RKO (cell line): ENCODE results near the gene MEMO1.
"Not testable (repeated sequence)": the region's sequence is repeated elsewhere in the genome, so short reads cannot be mapped to it uniquely, and the experiment has no call there.

ENCODE experiments used
- DNase-seq: peaks from one replicate; pipeline ENCODE4 v3.0.0-alpha.2; 2016; ENCODE audit warnings: low spot score

MEMO1 gene

GRCh38 chr2:31907491-31907890 is 103.3 kb downstream of the MEMO1 start:
- DNase-seq: not testable (repeated sequence)

DNA sequence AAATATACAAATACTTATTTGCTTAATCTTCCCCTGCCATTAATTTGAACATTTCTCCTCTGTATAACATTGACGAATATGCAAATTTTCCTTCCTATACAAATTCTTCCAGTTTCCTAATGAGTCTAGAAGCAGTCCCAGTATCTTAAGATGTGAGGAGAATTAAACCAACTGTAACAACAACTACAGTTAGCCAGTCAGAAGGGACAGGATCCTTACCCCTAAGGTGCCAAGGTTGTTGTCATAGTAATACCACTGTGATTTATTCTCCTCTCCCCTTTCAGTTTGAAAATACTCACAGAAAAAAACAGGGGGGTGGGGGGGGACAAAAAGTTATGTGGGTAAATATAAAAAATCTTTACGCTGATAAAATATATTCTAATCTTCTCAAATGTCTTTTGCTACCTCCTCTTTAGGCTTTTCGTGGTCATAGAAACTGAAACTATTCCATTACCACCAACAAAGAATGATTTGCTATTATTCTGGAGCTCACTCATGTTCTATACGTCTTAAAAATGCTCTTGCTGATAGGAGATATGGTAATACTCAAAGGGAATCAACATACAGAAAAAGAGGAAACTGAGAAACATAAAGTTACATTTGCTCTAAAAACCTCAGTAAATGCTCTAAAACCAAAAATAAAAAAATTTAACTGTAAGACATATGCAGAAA is 107.6 kb downstream of the MEMO1 start:
- DNase-seq: no peak

DNA sequence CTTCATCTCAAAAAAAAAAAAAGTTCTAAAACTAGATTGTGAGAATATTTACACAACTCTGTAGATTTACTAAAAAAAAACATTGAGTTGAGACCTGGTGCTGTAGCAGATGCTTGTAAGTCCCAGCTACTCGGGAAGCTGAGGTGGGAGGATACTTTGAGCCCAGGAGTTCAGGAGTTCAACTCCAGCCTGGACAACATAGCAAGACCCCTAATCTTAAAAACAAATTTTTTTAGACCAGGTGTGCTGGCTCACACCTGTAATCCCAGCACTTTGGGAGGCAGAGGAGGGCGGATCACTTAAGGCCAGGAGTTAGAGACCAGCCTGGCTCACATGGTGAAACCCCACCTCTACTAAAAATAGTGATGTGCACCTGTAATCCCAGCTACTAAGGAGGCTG is 108.9 kb downstream of the MEMO1 start:
- DNase-seq: no peak

- not testable (repeated sequence) for DNase-seq
Measured at GRCh38 chr2:31900156-31900555, 110.7 kb downstream of the MEMO1 start.

DNA sequence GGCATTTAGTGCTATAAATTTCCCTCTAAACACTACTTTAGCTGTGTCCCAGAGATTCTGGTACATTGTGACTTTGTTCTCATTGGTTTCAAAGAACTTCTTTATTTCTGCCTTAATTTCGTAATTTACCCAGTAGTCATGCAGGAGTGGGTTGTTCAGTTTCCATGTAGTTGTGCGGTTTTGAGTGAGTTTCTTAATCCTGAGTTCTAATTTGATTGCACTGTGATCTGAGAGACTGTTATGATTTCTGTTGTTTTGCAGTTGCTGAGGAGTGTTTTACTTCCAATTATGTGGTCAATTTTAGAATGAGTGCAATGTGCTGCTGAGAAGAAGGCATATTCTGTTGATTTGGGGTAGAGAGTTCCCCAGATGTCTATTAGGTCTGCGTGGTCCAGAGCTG is 112.5 kb downstream of the MEMO1 start:
- not testable (repeated sequence) for DNase-seq

GRCh38 chr2:31897340-31897739 is 113.5 kb downstream of the MEMO1 start:
- DNase-seq: not testable (repeated sequence)

GRCh38 chr2:31896293-31896692 is 114.5 kb downstream of the MEMO1 start:
- DNase-seq: no peak

DNA sequence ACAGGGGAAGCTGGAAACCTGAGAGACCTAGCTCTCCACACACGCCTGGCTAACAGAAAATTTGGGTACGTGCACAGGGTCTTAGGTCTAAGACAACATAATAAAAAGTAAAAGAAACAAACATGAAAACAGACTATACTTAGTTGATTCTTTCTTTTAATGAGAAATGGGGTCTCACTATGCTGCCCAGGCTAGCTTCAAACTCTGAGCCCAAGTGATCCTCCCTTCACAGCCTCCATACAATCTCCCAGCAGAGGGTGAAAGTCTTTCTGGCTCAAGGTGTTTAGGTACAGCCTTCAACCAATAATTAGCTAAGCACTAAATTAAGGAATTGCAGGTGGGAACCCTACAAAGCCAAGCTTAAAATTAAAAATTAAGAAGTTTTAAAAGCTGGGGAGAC is 116.2 kb downstream of the MEMO1 start:
- no peak for DNase-seq

- no peak for DNase-seq
Measured at GRCh38 chr2:31893094-31893493, 117.7 kb downstream of the MEMO1 start.

DNA sequence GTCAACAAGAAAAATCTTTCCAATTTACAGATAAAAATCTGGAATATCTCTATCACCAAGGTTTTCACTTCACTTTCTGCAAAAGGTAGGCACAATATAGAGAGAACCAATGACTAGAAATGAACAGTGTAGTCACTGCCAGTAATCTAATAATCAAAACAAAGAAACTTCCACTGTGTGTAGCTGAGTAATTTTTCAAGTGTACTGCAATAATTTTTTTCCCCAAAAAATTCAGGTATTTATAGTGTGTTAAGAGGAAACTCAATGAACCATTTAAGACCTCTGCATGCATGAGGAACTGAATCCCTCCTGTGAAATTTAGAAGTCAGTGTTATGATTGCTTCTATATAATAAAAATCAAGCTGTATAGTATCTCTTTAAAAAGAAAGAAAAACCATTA is 121.8 kb downstream of the MEMO1 start:
- DNase-seq: no peak

- DNase-seq: no peak
Measured at GRCh38 chr2:31888550-31888949, 122.3 kb downstream of the MEMO1 start.

GRCh38 chr2:31886700-31887099 is 124.1 kb downstream of the MEMO1 start:
- peak; percentile 52 for DNase-seq

DNA sequence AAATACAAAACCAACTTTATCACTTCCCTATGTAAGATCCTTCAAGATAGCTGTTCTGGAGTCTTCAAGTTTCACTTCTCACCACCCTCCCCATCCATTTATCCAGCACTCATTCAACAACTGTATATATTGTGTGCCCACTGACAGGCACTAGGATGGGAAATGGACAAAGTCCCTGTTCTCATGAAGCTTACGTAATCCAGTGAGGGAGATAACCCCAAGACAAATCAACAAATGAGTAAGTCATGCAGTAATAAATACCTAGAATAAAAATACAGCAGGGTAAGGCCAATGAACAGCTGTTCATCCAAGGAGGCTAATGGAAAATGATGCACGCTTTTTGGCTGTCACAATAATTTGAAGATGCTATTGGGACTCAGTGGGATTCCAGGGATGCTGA is 133.8 kb downstream of the MEMO1 start:
- DNase-seq: no peak

- DNase-seq: peak; percentile 23
Measured at GRCh38 chr2:31874071-31874470, 136.7 kb downstream of the MEMO1 start.

DNA sequence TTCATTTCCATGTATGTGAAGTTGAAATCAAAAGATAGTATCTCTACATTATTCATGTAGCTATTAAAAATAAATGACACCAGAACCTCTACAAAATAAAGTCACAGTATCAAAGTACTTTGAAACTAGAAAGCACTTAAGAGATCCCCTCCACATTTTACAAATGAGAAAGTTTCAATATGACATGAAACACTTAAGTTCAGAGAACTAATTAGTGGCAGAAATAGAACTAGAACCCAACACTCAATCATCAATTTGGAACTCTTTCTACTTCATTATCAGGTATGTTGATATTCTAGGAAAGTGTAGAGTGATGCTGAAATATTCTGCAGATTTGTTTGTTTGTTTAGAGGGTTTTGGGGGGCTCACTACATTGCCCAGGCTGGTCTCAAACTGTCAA is 145.6 kb downstream of the MEMO1 start:
- no peak for DNase-seq

DNA sequence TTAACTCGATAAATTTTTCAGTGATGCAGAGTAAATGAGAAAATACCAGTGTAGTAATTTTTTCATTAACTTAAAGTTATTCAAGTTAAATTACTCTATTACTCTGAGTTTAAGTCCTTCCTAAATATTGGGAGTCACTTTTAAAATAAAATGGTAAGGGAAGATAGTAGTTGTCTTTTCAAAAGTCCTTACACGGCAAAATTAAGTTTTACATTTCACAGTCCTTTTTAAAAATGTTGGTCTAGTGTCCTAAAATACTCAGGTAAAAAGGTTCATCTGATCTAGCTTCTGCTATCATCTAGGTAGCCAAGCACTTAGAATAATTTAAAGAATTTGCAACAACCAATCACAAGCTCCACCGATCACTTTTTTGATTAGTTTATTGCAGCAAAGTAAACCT is 146.9 kb downstream of the MEMO1 start:
- no peak for DNase-seq

- DNase-seq: not testable (repeated sequence)
Measured at GRCh38 chr2:31863015-31863656, 147.7 kb downstream of the MEMO1 start.

- DNase-seq: no peak
Measured at GRCh38 chr2:31859959-31860358, 150.8 kb downstream of the MEMO1 start.

DNA sequence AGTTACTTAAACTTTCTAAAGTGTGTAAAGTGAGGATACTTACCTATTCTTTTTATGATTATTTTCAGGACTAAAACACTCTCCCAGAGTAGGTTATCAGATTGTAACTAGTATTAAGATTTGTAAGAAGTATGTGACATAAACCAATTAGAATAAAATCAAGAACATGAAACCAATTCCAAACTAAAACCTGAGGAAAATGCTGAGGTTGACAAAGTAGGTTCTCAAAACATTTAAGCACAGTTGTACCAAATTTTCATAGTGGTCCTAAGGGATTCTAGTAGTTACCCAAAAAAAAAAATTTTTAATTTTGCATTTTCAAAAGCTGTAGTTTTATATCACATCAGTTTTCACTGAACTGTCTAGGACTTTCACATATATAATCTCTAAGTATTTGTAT is 157.3 kb downstream of the MEMO1 start:
- DNase-seq: no peak

GRCh38 chr2:31842150-31842549 is 168.7 kb downstream of the MEMO1 start:
- DNase-seq: not testable (repeated sequence)

DNA sequence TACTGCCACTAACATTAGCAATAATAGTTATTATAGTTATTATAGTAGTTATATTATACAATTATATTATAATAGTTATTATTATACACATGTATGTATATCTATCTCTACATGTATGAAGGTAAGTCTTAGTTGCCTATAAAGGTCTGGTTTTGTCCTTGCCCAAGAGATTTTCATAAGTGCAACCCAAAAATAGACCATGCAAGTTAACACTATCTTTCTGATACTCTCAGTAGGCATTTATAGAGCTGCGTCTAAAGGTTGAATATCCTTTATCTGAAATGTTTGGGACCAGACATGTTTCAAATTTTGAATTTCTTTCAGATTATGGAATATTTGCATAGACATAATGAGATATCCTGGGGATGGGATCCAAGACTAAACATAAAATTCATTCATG is 175.4 kb downstream of the MEMO1 start:
- DNase-seq: no peak

- no peak for DNase-seq
Measured at GRCh38 chr2:31832363-31832762, 178.4 kb downstream of the MEMO1 start.

GRCh38 chr2:31831585-31831984 is 179.2 kb downstream of the MEMO1 start:
- DNase-seq: peak; percentile 39

DNA sequence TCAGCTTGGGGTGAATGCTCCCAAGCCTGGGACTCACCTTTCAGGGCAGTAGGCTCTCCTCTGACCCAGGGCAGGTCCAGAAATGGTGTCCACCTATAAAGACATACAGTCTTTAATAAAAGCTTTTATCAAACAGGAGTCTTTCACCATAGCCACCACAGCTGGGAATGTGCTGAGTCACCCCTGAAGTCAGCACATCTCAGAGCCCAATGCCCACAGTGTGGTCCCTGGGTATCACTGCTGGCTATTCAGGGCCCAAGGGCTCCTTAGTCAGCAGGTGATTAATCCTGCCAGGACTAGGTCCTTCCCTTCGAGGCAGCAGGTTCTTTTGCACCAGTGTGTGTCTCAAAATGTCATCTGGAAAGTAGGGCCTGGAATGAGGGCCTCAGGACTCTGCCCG is 181.9 kb downstream of the MEMO1 start:
- DNase-seq: peak; percentile 15
